Mononuclear cell (primary cell): Measurements from ENCODE around the gene TCF7L2. TPM values are rescaled to one million over a fixed set of nuclear protein-coding genes. Genes with fewer than 3 reads are reported as not detected.

Experiments used
- H3K27me3 ChIP-seq: 2 replicates; pipeline ENCODE4 v1.6.0; 2011; ENCODE audit warnings: low read length, control low read depth; ENCODE audit not compliant: insufficient read depth
- H3K4me1 ChIP-seq: 2 replicates; pipeline ENCODE4 v1.5.1; 2011; ENCODE audit warnings: mild to moderate bottlenecking, low read length, control low read depth; ENCODE audit not compliant: insufficient read depth
- H3K4me3 ChIP-seq: 2 replicates; pipeline ENCODE4 v1.5.1; 2011; ENCODE audit warnings: mild to moderate bottlenecking, low read length, moderate library complexity
- H3K9me3 ChIP-seq: 2 replicates; pipeline ENCODE4 v1.5.1; 2011; ENCODE audit warnings: low read depth, mild to moderate bottlenecking, control low read depth, low read length
- total RNA-seq: library from RNA; depleted of rRNA; stranded (reverse); fragments of >200 nt; gene quantifications from one replicate; pipeline ENCODE4 v1.2.3, GENCODE V29; 2012

The TCF7L2 gene
- total RNA-seq, 1 donor, result 8.1 TPM

DNA sequence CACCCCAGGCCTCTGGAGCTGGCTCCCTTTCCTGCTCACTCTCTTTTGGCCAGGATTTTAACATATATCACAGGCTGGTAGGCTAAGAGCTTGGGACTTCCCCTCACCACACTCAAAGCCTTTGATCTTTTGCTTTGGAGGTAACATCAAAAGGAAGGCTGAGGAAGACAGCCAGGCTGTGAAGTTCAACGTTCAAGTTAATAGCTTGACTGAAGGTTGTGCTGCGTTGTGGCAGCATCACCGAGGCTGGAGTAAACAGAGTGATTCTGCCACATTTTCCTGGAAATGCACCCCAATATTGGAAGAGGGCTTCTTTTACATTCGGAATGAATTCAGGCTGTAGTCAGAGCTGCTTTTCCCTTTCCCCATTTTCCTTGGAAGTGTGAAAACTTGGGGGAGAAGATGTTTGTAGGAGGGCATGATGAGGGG lies 57.3 kb downstream of the TCF7L2 start:
- H3K4me3 ChIP-seq, result no peak overlapping the region
- H3K27me3 ChIP-seq, result no peaks in the 10 kb centered on the region
- H3K4me1 ChIP-seq, result peaks cover 27% of the 10 kb centered on the region
- H3K9me3 ChIP-seq, result no peaks in the 10 kb centered on the region

DNA sequence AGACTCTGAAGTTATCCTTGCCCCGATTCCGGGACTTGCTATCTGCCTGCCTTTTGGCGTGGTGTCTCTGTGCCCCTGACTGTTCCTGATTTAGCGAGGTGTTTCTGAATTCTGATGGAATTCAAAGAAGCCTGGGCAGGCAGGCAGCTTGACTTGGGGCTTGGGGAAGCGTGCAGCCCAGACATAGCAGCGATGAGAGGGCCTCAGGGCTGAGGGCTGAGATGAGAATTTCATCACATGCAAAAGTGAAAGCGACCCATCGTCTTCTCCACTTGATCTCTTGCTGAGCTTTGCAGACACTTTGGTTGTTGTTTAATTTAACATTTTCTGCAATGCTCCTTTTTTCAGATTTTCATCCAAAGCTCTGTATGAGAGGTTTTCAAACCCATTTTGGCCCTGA lies 57.8 kb downstream of the TCF7L2 start:
- H3K4me3 ChIP-seq, result no peak overlapping the region

DNA sequence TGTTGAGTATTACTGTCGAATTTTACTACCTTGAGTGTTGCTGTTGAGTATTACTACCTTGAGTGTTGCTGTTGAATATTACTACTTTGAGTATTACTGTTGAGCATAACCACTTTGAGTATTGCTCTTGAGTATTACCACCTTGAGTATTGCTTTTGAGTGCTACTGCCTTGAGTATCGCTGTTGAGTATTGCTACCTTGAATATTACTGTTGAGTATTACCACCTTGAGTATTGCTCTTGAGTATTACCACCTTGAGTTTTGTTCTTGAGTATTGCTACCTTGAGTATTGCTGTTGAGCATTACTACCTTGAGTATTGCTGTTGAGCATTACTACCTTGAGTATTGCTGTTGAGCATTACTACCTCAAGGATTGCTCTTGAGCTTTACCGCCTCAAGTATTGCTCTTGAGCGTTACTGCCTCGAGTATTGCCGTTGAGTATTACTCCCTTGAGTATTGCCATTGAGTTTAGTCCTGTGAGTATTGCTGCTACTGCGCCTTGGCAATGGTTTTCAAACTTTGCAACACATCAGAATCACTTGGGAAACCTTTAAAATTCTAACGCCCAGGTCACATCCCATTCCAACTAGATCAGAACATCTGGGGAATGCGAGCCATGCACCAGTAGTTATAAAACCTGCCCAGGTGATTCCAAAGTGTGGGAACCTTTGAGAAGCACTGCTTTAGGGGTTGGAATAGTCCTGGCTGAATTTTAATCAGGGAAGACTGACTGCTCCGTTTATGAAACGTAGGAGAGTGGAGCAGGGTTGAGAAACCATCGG lies 61.7 kb downstream of the TCF7L2 start:
- Histone ChIP-seq H3K9me3 (no peaks in the 10 kb centered on the region), H3K4me3 (no peak overlapping the region), H3K27me3 (no peaks in the 10 kb centered on the region), H3K4me1 (peaks cover 14% of the 10 kb centered on the region)

More for the DNA sequence above, 57.8 kb downstream of the TCF7L2 start:
- Histone ChIP-seq H3K4me1 (peaks cover 27% of the 10 kb centered on the region), H3K9me3 (no peaks in the 10 kb centered on the region), H3K27me3 (no peaks in the 10 kb centered on the region)

DNA sequence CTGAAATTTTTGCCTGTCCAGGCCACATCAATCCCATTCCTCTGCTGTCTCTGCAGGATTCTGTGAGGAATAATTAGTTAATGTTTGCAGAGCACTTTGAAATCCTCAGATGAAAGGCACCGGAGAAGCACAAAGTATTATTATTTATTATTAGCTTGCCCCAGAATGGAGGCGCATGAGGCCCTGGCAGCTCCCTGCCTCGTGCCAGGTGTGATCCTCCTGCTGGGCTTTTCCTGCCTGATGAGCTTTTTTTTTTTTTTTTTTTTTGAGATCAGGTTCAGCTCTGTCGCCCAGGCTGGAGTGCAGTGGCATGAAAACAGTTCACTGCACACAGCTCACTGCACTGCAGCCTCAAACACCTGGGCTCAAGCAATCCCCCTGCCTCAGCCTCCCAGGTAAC lies 65.2 kb downstream of the TCF7L2 start:
- Histone ChIP-seq H3K27me3 (no peaks in the 10 kb centered on the region), H3K4me3 (no peak overlapping the region), H3K9me3 (no peaks in the 10 kb centered on the region), H3K4me1 (no peaks in the 10 kb centered on the region)

DNA sequence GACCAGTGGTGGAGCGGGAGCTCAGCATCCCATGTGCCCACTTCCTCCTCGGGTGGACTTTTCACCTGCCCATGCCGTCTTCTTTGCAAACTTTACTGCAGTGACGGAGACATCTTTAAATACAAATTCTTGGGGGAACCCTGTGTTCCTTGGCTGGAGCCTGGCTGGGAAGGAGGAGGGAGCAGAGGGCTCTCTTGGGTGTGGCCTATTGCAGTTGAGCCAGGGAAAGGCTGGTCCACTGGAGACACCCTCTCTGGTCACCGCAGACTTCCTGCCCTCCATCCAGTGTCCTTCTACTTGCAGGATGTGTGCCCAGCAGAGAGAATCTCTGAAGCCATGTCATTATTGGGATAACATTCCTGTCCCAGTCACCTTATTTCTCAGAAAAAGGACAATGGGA lies 67.3 kb downstream of the TCF7L2 start:
- Histone ChIP-seq H3K27me3 (no peaks in the 10 kb centered on the region), H3K4me3 (no peak overlapping the region), H3K9me3 (no peaks in the 10 kb centered on the region), H3K4me1 (no peaks in the 10 kb centered on the region)

DNA sequence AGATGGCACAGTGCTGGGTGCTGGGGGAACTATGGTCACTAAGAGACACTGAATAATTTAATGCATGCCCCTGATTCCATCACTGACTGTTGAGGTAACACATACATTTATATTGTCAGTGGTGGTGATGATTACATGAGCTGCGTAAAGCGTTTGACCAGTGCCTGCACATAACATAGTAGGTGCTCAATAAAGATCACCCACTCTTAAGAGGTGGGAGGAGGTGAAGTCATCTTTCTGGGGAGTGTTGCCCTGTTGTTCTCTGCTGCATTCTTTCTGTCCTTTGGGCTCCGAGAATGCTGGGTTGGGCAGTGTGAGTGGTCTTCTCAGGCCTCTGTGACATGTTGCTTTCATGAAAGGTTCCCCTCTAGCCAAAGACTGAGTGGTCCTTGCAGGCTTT lies 68.0 kb downstream of the TCF7L2 start:
- Histone ChIP-seq H3K9me3 (no peaks in the 10 kb centered on the region), H3K4me3 (no peak overlapping the region), H3K4me1 (no peaks in the 10 kb centered on the region), H3K27me3 (no peaks in the 10 kb centered on the region)

DNA sequence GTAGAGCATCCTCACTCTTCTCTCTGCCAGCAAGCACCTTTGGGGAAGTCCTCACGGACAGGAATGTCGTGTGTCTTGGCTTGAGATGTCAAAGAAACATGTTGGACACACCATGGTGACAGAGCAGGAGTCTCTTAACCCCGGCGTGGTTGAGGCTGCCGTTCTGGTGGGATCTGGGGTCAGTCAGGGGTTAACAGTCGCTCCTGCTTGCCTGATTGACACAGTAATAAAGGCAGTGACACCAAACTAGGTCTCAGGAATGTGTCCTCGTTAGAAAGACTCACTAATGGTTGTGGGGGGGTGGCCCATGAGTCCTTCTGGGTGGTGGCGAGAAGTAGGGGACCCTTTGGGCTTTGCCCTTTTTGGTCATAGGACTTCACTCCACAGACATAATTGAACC lies 69.0 kb downstream of the TCF7L2 start:
- H3K9me3 ChIP-seq, result no peaks in the 10 kb centered on the region

DNA sequence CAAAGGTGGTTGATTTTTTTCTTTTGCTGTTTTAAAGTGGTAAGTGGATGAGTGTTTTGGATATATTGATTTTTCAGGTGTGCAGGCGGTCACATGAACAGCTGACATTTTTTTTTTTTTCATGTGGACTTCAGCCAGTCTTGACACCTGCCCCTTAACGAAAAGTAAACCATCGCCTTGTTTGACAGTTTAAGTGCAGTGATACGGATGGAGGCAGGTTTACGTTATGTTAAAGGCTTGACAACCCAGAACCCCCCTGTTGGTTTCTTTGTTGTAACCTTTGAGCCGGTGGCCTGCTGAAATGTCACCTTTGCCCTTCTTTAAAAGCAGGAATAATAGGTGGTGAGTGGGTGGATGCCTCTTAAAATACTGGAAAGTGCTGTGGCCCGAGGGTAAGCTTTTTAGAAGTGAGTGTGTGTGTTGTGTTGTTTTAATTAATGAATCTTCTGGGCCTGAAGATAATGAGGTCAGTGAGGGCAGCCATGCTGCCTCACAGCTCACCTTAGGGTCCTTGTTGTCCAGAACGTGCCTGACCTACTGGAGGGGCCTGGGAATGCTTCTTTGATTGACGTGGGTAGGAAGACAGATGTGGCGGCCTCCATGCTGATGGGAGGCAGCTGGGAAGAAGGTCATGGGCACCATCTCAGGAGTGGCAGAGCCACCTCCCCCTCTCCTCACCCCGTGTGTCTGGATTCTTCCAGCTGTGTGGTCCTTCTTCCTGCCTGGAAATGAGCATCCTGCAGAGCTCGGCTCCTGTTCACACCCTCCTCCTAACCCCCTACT lies 69.8 kb downstream of the TCF7L2 start:
- Histone ChIP-seq H3K27me3 (no peaks in the 10 kb centered on the region), H3K4me3 (no peak overlapping the region), H3K9me3 (no peaks in the 10 kb centered on the region), H3K4me1 (no peaks in the 10 kb centered on the region)

More for the DNA sequence above, 69.0 kb downstream of the TCF7L2 start:
- Histone ChIP-seq H3K27me3 (no peaks in the 10 kb centered on the region), H3K4me3 (no peak overlapping the region), H3K4me1 (no peaks in the 10 kb centered on the region)

DNA sequence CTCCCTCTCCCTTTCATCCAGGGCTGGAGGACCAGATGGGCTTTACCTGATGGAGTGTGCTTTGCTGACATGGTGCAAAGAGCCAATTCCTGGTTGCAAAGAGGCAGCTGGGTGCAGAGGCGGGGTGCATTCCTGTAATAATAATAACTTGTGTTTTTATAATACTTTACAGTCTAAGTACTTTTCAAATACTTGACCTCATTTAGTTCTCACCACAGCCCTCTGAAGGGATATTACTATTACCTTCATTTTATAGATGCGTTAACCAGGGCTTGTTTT lies 70.4 kb downstream of the TCF7L2 start:
- Histone ChIP-seq H3K4me3 (no peak overlapping the region), H3K27me3 (no peaks in the 10 kb centered on the region), H3K4me1 (no peaks in the 10 kb centered on the region), H3K9me3 (no peaks in the 10 kb centered on the region)

DNA sequence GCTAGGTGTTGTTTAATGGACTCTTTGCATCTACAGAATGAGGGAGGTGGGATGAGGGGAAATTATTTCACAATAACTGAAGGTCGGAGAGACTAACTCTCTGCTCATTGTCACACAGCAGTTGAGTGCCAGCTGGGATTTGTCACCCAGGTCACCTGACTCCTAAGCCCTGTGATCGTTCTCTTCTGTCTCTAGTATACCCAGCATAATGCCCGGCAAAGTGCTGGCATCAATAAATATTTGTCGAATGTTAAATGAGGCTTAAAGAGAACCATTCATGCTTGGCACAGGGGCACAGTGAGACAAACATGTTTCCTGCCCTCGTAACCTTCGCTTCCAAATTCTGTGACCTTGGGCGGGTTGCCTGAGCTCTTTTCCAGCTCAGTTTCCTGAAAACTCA lies 70.8 kb downstream of the TCF7L2 start:
- no peaks in the 10 kb centered on the region for H3K27me3 ChIP-seq
- no peaks in the 10 kb centered on the region for H3K9me3 ChIP-seq
- no peak overlapping the region for H3K4me3 ChIP-seq
- no peaks in the 10 kb centered on the region for H3K4me1 ChIP-seq

DNA sequence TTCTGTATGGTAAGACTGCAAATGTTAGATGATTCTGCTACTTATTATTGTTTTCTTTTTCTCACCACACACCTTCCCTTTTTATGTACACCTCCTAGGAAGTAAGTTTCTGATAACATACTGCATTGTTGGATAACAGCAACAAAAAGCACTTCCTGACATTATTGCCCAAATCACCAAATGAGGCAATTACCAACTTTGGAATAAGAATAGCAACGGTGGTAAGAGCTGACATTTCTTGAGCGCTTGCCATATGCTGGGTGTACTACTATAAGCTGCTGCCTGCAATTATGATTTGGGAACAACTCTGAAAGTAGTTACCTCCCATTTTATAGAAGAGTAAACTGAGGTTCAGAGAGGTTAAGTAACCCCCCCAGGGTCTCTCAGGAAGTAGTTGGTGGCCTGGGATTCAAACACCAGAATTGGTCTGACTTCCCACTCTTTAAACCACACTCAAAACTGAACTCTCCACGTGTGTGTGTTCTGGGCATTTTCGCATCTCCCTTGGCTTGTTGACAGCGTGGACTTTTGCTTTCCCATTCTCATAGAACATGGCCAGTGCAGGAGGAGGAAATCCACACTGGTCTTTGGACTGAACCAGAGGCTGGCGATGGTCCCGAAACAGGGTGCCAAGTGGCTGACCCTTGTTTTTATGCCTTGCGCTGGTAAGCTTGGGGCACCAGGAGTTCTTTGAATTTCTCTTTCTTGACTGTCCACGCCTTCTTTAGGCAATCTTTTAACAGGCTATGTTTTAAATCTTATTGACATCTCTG lies 71.4 kb downstream of the TCF7L2 start:
- H3K9me3 ChIP-seq, result no peaks in the 10 kb centered on the region
- H3K27me3 ChIP-seq, result no peaks in the 10 kb centered on the region
- no peak overlapping the region for H3K4me3 ChIP-seq
- H3K4me1 ChIP-seq, result no peaks in the 10 kb centered on the region

DNA sequence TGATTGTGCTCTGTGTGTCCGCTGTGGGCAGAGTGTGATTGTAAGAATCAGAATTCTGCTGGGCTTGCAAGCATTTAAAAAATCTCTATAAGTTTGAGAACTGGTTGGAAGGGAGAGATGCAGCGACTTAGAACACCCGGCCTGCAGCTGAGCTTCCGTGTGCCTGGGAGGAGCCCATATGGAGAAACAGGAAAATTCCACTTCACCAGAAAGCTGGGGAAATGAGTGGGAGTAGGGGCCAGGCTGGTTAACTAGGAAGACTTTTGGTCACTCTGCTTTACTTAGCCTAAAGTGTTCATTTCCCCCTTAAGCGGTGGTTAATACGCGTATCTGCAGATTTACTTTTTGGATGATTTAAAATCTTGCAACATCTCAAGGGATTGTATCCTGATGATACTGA lies 72.2 kb downstream of the TCF7L2 start:
- no peak overlapping the region for H3K4me3 ChIP-seq
- no peaks in the 10 kb centered on the region for H3K27me3 ChIP-seq
- peaks cover under 1% of the 10 kb centered on the region for H3K4me1 ChIP-seq
- no peaks in the 10 kb centered on the region for H3K9me3 ChIP-seq

DNA sequence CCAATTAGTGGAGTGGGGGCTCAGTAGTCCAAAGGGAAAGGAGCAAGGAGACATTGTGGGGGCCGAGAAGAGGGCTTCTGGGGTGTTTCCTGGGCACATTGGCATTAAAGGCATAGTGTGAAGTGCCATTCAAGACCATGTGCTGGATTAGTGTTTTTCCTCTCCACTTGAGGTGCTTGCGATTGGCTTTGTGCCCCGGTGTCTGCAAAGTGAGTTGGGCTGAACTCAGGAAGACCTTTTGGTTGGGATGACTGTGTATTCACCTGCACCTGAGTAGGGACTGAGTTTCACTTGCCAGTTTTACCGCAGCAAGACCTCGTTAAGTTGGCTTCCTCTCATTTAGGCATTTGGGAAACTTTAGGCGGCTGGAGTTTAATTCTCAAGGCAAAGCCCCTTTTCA lies 73.0 kb downstream of the TCF7L2 start:
- Histone ChIP-seq H3K4me1 (peaks cover 8% of the 10 kb centered on the region), H3K27me3 (no peaks in the 10 kb centered on the region)

DNA sequence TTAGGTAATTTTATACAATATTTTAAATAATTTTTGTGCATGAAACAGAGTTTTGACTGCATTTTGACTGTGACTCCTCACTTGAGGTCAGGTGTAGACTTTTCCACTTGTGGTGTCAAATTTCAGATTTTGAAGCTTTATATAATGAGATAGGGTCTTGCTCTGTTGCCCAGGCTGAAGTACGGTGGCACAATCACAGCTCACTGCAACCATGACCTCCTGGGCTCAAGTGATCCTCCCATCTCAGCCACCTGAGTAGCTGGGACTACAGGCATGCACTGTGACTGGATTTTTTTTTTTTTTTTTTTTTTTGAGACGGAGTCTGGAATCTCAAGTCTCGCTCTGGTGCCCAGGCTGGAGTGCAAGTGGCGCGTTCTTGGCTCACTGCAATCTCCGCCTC lies 74.9 kb downstream of the TCF7L2 start:
- no peaks in the 10 kb centered on the region for H3K9me3 ChIP-seq
- no peak overlapping the region for H3K4me3 ChIP-seq
- H3K4me1 ChIP-seq, result peaks cover 12% of the 10 kb centered on the region
- no peaks in the 10 kb centered on the region for H3K27me3 ChIP-seq

More for the DNA sequence above, 73.0 kb downstream of the TCF7L2 start:
- Histone ChIP-seq H3K9me3 (no peaks in the 10 kb centered on the region), H3K4me3 (no peak overlapping the region)

DNA sequence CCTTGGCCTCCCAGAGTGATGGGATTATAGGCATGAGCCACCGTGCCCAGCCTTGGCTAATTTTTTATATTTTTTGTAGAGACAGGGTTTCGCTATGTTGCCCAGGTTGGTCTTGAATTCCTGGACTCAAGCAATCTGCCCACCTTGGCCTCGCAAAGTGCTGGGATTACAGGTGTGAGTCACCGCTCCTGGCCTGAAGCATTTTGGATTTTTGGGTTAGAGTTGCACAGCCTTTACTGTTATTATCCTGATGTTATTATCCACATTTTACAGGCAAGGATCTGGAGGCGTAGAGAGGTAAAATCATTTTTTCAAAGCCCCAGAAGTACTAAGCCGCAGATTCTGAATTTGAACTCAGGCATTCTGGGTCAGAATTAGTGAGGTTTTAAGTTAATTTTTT lies 75.4 kb downstream of the TCF7L2 start:
- no peak overlapping the region for H3K4me3 ChIP-seq
- peaks cover 12% of the 10 kb centered on the region for H3K4me1 ChIP-seq
- no peaks in the 10 kb centered on the region for H3K27me3 ChIP-seq
- no peaks in the 10 kb centered on the region for H3K9me3 ChIP-seq
